HG02798 (cell line): ENCODE measurements around the gene C6orf132.
"Not testable (repeated sequence)": the region's sequence is repeated elsewhere in the genome, so short reads cannot be mapped to it uniquely, and the experiment has no call there.

ENCODE experiments used
- ATAC-seq: cut with Tn5 transposase; IDR thresholded peaks from one replicate; pipeline ENCODE4 v1.9.1; 2021; ENCODE audit warnings: mild to moderate bottlenecking; ENCODE audit not compliant: unreplicated experiment, poor library complexity

Gene C6orf132

GRCh38 chr6:42142118-42142835 is at the start of gene C6orf132:
C6orf132 (minus strand) TSS chr6:42142620; CDS start chr6:42142444, 176 bp downstream.
- no peak for ATAC-seq

- ATAC-seq: no peak
These were observed 48.2 kb upstream of the C6orf132 start for GRCh38 chr6:42190554-42191183.

DNA sequence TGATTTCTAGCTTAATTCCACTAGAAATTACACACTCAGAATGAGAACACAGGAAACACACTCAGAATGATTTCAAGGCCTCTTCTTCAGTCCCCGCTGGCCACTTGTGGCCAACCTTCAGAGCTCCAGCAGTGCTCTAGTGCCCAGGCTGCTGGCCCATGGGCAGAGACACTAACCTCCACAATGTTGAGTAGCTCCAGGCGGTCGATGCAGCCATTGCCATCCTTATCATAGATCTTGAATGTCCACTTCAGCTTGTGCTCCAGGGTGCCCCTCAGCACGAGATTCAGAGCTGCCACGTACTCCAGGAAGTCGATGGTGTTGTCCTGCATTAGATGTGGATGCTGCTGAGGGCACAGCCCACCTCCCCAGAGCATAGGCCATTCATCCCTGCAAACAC is 46.0 kb upstream of the C6orf132 start:
- no peak for ATAC-seq

- ATAC-seq: no peak
These were observed 43.2 kb upstream of the C6orf132 start for GRCh38 chr6:42185597-42185996.

- ATAC-seq: no peak
These were observed 42.1 kb upstream of the C6orf132 start for GRCh38 chr6:42184475-42184874.

GRCh38 chr6:42182101-42182500 is 39.7 kb upstream of the C6orf132 start:
- ATAC-seq: no peak

GRCh38 chr6:42179945-42180313 is 37.5 kb upstream of the C6orf132 start:
- no peak for ATAC-seq

- ATAC-seq: no peak
These were observed 37.0 kb upstream of the C6orf132 start for GRCh38 chr6:42179261-42179944.

GRCh38 chr6:42177514-42178364 is 35.3 kb upstream of the C6orf132 start:
- ATAC-seq: no peak

GRCh38 chr6:42176981-42177380 is 34.6 kb upstream of the C6orf132 start:
- no peak for ATAC-seq

GRCh38 chr6:42175860-42176259 is 33.4 kb upstream of the C6orf132 start:
- ATAC-seq: no peak

GRCh38 chr6:42173101-42173500 is 30.7 kb upstream of the C6orf132 start, which contains the start of gene GUCA1A:
GUCA1A (plus strand) TSS chr6:42173364; CDS start chr6:42173614, 250 bp downstream.
- ATAC-seq: no peak

GRCh38 chr6:42171813-42172581 is 29.6 kb upstream of the C6orf132 start:
- no peak for ATAC-seq

DNA sequence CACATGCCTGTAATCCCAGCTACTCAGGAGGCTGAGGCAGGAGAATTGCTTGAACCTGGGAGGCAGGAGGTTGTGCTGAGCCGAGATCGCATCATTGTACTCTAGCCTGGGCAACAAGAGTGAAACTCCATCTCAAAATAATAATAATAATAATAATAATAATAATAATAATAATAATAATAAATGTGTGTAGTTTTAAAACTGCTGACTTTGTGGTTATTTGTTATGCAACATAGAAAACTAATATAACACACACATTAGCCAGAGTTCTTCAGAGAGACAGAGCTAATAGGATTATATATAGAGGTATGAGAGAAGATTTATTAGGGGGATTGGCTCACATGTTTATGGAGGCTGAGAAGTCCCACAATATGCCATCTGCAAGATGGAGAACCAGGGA is 27.4 kb upstream of the C6orf132 start:
- not testable (repeated sequence) for ATAC-seq

- ATAC-seq: no peak
These were observed 26.2 kb upstream of the C6orf132 start for GRCh38 chr6:42168650-42169049.

- ATAC-seq: peak; percentile 51
These were observed 24.2 kb upstream of the C6orf132 start for GRCh38 chr6:42166444-42167141.

- ATAC-seq: no peak
These were observed 22.6 kb upstream of the C6orf132 start for GRCh38 chr6:42165016-42165415.

DNA sequence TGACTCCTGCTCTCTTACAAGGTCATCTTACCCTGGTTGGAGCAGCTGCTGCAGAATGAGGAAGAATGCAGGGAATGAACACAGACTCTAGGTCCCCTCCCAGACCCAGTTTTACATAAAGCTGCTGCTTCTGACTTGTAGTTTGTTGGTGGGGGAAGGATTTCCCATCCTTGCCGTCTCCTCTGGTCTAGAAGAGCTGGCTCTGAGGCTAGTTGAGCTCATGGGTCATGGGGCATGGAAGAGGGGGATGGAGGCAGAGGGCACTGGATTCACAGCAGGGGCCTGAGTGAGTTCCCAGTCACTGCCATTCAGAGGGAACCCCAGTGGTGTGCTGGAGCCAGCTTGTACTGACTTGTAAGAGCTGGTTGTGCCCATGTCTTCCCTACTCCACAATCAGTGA is 21.6 kb upstream of the C6orf132 start:
- no peak for ATAC-seq

DNA sequence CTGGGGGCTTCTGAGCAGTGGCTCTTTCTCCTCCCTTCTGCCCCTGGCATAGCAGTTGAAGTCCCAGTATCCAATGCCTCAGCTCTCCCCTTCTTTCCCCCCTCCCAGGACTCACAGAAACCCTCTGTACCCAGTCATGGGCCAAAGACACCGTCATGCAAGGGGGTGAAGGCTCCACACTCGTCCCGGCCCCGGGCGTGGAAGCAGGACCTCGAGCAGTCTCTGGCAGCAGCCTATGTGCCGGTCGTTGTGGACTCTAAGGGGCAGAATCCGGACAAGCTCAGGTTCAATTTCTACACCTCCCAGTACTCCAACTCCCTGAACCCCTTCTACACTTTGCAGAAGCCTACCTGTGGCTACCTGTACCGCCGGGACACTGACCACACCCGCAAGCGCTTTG is 20.4 kb upstream of the C6orf132 start:
- ATAC-seq: no peak
